NOMO-1 treated with DMSO at 0.1 percent for 48 hours (cell line): ENCODE results near the gene ASCL5.
"Not testable (repeated sequence)": the region's sequence is repeated elsewhere in the genome, so short reads cannot be mapped to it uniquely, and the experiment has no call there.

Source experiments
- DNase-seq: peaks from one replicate; lab custom pipeline; 2025; ENCODE audit not compliant: unreplicated experiment; lab: John Stamatoyannopoulos, UW

ASCL5 gene, protein sequence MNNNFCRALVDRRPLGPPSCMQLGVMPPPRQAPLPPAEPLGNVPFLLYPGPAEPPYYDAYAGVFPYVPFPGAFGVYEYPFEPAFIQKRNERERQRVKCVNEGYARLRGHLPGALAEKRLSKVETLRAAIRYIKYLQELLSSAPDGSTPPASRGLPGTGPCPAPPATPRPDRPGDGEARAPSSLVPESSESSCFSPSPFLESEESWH

DNA sequence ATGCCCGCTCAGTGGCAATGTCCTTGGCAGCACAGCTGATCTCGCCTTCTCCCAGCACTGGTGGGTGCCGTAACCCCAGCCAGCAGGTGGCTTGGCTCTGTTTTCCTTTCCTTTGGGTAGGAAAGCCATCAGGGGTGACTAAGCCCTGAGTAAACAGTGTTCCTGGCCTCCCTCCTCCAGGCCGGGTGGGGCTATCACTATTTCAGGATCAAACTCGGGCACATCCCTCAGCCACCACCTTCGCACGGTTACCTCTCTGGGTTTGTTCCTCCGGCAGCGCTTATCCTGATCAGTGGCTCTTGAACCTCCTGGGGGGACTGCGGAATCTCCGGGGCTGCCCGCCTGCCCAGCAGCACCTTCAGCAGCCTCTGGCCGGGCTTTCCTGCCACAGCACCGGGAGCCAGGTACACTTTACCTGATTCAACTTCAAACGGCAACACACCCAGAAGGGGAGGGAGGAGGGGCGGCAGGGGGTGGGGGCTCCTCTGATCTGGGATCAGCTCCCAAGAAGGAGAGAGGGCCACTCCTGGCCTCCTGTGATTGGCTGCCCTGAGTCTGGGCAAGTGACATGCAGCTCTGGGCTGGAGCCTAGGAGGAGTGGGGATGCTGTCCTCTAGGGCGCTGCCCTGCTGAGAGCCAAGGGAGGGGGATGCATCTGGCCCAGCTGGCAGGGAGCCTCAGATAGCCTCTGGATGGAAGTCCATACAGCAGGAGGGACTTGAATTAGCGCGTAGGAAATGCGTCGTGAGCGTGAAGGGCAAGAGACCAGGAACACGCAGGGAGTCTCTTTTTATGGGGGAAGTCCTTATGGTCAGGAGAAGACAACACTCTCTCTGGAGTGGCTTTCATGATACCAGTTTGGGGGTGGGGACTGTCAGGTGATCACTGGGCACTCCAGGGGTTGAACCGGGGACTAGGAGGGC, at the start of gene ASCL5:
Gene ASCL5, minus strand, starts transcription at position 353 of the 923 bp plus-strand sequence. CDS start 11,812 bp downstream, outside the sequence.
- no peak for DNase-seq

DNA sequence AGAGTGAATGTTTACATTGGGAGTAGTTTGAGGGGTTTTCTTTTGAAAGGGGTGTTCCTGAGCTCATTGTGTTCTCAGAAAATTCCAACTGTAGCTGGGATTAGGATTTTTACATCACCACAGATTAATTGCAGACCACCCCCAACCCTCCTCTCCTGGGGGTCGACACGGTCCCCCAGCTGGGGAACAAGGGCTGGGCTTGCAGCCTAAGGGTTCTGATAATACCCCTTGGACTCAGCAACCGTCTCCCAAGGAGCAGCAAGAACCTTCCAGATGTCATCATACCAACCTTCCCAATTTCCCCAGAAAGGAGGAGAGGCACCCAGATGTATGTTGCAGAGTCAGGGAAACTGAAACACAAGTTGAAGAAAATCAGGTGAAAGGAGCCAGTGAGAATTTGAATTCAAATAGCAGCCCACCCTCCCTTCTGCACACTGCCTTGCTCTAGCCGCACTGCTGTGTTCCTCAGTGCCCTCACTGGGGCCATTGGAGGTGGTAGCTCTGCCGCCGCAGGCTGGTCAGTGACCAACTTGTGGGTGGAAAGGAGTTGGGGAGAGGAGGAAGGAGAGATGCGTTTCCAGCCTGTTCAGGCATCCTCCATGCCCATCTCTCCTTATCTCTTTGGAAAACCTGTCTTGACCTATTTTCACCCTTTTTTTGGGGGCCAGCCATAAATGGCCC, 49.0 kb upstream of the ASCL5 start:
- DNase-seq: no peak

DNA sequence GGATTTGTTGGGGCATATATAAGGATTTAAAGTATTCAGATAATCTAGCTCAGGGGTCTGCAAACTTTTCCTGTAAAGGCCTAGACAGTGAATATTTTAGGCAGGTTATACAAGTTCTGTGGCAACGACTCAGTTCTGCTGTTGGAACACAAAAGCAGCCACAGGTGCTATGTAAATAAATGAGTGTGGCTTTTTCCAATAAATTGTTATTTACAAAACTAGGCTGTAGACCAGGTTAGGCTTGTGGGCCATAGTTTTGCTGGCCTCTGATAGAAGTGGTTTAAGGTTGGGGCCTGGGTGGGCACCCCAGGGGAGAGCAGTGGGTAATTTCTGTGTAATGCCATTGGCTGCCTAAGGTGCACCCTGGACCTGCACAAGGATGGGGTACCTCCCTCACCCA, 46.8 kb upstream of the ASCL5 start:
- DNase-seq: no peak

DNA sequence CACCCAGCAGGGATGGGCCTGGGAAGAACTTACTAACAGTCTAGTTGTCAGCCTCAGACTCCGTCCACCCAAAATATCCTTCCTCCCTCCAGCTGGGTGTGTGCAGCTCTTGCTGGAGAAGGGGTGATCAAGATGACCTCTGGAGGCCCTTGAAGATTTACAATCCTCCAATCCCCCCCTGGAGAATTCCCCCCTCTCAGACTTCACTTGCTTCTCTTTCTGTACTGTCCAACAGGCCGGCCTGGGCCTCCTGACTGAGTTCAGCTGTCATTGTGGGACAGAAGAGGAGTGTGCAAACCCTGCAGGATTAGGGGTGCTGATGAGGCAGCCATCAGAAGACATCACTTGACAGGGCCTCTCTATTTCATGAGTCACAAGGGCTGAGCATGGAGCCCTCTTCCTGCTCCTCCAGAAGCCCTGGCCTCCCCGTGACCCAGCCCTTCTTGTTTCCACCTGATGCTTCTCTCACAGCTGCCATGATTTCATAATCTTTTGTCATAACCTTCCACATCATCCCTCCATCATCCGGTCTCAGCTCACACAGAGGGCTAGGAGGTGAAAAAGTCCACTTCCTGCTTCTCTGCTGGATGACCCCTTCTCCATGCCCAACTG, 46.1 kb upstream of the ASCL5 start:
- DNase-seq: no peak

DNA sequence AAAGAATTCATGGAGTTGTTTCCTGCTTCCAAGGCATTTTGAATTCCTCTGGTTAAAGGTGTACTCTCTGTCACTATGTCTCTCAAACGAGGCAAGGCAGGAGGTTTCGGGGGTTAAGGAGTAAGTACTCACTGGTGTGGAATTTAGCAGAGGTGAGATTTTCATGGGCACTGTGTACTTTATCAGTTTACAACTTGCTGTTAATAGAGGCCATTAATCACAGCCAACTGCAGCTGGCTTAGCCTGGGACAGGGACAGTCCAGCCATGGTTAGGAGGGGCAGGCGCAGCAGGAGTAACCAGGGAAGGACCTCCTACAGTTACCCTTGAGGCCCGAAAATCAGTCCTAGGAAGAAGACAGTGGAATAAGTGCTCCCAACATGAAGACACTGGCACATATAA, 45.3 kb upstream of the ASCL5 start:
- no peak for DNase-seq

DNA sequence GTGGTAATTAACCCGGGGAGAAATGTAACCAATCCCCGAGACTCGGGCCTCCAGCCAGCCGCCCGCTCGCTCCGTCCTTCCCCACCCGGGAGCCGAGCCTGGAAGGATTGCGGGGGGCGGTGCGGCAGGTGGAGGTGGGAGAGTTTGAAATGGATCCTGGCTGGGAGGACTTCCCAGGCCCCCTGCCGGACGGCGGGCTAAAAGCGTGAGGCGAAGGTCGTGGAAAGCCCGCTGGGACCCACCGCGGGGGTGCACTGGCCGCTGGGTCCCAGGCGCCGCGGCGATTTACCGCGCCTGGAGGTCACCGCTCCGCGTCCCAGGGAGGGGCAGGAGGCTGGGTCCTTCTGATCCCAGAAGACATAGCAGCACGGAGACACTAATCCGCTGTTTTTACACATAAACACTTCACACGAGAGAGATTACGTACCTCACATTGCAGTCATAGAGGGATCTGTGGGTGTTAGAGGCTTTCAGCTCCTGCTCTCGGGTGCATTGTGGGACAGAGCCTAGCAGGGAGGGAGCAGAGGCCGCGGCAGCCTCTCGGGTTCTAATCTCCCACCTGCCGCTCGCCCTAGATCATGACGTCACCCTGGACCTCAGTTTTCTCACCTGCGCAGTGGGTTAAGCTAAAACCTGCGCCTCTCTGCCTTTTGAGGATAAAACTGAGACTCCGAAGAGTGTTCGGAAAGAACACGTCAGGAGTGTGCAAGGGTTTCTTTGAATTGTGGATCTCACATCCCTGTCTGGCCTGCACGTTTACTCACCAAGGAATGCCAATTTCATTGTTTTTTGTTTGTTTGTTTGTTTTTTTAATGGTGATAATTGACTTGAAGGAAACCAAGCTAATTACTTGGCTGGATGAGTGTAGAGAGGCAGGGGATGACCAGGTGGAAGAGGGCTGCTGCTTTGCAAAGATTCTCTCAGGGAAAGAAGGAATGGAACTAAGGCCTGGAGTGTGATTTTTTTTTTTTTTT, 44.4 kb upstream of the ASCL5 start:
- no peak for DNase-seq

DNA sequence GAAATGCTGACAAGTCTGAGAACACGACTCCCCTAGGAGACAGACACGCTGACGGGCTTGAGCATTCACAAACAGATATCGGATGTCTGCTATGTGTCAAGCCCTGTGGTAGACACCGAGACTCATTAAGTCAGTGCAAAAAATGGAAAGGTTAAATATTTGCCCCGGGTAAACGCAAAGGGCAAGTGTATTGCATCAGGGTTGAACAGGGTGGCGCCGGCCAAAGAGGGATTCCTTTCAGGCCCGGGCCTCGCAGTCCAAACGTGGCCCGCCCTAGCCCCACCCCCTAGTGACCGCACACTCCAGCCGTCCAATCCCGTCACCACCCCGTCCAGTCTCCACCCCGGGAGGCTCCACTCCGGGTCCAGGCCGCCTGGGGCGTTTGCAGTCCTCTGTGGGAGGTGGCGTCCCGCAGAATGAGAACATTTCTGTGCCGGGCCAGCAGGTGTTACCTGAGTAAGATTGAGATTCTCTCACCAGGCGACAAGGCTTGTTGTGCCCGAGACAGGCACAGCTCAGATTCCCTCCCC, 43.6 kb upstream of the ASCL5 start:
- DNase-seq: peak; percentile 80

DNA sequence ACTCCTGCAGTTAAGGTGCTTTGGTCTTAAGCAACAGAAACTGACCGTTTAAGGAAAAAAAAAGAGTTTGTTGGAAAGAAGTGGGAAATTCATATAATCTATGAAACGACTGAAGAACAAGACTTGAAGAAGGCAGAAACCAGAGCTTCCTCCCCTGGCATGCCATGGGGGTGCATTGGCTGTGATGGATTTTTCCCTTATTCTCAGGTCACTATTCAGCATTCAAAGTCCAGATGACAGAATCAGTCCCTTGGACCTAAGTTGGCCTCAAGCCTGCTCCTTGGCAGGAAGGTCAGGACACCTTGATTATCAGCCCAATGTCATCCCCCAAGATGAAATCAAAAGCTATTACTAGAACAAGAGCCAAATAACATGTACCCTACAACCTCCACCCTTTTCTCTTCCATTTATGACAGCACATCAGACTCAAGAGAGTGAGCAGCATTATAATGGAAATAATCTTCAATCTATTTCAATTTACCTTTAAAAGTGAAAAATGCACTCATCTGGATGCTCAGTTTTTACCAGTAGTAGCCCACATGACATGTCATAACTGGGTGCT, 43.1 kb upstream of the ASCL5 start:
- no peak for DNase-seq

DNA sequence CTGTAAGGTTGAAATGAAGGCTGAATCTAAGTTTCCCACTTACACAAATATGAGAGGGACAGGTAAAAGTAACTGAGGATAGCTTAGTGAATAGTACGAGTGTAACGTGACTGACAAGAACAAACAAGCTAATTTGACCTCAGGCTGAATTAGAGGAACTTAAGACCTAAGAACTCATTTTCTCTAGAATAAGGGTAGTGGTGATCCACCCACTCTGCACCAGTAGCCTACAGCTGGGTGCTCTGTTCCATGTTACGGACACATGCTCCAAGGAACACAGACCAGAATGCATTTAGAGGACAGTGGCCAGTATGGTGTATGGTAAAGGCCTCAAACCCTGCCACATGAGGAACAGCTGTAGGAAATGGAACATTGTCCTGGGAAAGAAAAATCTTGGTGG, 42.2 kb upstream of the ASCL5 start:
- DNase-seq: no peak

DNA sequence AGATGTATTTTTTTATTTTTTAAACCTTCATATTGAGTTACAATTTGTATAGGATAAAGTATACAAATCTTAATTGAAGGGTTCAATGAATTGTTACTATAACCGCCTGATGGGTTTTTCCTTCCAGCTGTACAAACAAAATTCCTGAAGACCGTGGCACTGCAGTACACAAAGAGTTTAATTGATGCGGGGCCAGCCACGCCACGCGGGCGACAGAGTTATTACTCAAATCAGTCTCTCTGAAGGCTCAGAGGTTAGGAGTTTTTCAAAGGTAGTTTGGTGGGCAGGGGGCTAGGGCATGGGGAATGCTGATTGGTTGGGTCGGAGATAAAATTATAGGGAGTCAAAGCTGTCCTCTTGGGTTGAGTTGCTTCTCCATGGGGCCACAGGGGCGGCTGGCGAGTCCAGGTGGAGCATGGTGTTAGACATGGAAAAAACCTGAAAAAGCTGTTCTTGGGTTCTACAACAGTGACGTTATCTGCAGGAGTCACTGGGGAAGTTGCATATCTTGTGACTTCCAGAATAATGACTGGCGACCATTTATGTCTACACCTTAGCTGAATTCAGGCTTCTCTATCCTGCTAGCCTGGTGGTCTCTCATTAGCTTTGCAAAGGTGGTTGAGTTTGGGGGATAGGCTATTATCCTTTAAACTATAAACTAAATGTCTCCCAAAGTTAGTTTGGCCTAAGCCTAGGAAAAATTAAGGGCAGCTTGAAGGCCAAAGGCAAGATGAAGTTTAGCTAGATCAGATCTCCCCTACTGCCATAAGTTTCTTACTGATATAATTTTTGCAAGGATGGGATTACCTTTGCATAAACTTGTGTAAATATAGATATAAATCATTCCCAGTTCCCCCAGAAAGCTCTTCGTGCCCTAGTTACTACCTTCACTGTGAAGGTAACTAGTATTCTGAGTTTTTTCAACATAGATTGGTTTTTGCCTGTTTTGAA, 40.3 kb upstream of the ASCL5 start:
- no peak for DNase-seq

DNA sequence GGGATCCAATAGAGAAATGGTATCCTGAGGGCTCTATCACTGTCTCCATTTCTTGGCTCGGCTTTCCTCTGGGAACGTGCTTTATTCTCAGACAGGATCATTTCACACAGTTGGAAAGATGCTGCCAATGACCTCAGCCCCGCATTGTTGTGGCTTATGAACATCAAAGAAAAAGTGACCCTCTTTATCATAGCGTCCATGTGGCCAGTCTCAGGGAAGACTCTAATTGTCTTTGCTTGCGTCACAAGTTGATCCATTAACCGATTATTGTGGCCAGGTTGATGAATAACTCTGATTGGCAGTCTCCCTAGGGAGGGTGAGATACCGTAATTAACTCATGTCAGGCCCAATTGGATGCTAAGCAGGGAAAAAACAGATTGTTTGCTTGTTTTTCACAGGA, 37.7 kb upstream of the ASCL5 start:
- DNase-seq: no peak

DNA sequence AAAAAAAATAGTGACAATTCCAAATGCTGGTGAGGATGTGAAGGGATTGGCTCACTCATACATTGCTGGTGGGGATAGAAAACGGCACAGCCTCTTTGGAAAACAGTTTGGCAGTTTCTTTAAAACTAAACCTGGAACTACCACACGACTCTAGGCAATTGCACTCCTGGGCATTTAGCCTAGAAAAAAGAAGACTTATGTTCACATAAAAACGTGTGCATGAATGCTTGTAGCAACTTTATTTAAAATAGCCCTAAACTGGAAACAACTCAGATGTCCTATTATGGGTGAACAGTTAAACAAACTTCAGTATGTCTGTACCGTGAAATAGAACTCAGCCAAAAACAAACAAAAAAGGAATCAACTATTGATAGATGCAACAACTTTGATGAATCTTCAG, 36.7 kb upstream of the ASCL5 start:
- DNase-seq: no peak

DNA sequence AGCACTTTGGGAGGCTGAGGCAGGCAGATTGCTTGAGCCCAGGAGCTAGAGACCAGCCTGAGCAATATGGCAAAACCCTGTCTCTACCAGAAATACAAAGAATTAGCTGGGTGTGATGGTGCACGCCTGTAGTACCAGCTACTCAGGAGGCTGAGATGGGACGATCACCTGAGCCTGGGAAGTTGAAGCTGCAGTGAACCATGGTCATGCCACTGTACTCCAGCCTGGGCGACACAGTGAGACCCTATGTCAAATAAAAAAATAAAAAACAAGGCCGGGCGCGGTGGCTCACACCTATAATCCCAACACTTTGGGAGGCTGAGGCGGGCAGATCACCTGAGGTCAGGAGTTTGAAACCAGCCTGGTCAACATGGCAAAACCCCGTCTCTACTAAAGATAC, 36.1 kb upstream of the ASCL5 start:
- DNase-seq: not testable (repeated sequence)

DNA sequence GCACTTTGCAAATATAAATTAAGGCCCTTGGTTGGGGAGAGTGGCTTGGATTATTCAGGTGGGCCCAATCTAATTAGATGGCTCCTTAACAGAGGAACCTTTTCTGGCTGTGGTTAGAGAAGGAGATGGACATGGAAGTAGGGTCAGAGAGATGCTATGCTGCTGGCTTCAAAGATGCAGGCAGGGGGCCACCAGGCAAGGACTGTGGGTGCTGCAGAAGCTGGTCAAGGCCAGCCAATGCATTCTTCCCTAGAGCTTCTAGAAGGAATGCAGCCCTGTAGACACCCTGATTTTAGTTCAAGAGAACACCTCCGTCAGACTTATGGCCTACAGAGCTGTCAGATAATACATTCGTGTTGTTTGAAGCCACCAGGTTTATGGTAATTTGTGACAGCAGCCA, 31.0 kb upstream of the ASCL5 start:
- no peak for DNase-seq

DNA sequence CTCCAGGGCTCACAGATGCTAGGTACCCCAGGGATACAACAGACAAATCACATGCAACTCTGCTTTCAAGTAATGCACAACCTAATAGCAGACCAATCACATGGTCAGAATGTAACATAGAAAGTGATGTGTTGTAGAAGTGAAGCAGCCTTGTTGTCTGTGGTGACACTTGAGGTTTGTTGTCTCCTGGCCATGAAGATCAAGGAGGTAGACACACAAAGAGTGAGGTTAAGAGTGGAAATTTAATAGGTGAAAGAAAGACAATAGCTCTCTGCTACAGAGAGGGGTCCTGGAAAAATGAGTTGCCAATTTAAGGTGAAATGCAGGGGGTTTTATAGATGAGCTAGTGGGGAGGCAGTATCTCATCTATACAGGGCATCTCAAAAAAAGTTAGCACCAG, 29.8 kb upstream of the ASCL5 start:
- DNase-seq: no peak

DNA sequence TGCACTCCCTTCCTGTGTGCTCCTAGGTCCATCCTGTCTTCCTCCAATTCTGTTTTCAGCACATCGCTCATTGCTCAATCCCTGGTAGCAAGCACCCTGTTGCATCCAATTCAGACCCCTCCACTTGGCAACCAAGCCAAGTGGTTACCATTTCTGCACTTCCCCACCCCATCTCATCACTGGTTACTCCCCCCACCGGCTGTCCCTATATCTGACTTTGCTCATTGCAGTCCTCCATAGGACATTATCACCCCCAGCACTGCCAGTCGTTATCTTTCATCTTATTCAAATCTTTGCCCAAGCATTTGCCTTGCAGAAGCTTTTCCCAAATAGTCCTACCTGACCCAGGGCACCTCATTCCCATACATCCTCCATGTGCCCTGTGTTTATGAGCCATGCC, 29.4 kb upstream of the ASCL5 start:
- no peak for DNase-seq

DNA sequence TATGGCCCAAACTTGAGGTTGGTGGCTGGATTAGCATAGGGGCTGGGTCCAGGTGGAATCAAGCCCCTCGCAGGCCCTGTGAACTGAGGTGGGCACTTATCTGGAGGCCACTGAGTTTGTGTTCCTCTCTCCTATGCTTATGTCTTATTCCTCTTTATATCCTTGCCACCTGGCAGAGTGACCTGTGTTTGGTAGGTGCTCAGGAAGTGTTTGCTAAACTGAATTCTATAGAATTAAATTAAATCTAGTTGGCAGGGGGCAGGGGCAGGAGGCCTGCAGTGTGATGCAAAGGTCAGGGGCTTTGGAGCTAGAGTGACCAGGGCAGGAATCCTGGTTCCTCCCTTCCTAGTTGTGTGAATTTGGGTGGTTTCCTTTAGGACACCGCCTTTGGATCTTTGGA, 28.4 kb upstream of the ASCL5 start:
- DNase-seq: no peak

DNA sequence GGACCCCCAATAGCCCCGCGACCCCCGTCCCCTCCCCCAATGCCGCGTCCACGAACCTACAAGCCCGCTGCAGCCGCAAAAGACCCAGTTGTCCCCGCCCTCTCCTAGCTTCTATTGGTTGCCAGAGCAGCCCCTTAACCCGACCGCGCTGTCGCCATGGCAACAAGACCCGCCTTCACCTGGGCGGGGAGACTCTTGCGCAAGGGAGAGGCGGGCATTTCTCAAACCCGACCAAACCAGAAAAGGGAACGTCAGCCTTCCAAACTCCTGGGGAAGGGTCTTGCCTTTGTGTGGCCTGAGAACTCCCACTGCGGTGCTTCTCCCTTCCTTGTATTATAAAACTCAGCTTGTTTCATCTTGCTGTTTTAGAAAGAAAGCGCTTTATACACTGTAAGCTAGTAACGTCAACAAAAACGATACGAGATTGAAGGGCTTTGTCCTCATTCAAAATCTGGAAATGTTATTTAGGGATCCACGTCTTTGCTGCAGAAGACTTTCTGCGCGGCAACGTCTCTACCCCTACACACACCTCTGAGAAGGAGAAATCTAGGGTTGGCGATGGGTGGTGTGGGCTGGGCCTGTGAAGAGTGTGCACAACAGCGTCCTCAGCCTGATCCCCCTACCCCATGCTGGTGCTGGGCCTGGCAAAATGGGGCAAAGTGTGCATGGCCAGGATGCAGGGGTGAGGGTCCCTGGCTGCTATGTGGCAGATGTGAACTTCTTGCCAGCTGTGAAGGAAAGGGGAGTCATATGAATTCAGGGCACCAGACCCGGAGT, 27.6 kb upstream of the ASCL5 start, which contains the start of gene TMEM9:
Gene TMEM9, minus strand, starts transcription at position 86 of the 777 bp plus-strand sequence. CDS start 551 bp downstream, outside the sequence.
- peak; percentile 85 for DNase-seq
